ENCODE results near the gene CCDC116.

DNA sequence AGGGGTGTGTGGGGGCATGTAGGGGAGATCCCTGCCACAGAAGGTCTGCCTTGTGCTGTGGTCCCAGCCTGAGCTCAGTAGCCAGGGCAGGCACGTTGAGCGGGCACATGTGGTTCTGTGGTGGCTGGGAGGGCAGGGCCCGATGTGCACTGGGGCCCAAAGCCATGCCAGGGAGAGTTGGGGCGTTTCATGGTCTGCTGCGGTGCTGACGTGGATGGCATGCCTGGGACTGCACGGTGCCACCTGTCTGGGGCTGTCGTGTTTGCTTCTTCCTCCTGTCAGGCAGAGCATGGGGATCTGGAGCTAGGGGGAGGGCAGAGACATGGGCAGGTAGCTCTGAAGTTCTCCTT lies 52.6 kb downstream of the CCDC116 start:
- TF ChIP-seq, protein P1, sequence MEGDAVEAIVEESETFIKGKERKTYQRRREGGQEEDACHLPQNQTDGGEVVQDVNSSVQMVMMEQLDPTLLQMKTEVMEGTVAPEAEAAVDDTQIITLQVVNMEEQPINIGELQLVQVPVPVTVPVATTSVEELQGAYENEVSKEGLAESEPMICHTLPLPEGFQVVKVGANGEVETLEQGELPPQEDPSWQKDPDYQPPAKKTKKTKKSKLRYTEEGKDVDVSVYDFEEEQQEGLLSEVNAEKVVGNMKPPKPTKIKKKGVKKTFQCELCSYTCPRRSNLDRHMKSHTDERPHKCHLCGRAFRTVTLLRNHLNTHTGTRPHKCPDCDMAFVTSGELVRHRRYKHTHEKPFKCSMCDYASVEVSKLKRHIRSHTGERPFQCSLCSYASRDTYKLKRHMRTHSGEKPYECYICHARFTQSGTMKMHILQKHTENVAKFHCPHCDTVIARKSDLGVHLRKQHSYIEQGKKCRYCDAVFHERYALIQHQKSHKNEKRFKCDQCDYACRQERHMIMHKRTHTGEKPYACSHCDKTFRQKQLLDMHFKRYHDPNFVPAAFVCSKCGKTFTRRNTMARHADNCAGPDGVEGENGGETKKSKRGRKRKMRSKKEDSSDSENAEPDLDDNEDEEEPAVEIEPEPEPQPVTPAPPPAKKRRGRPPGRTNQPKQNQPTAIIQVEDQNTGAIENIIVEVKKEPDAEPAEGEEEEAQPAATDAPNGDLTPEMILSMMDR (conservative IDR thresholded peaks at IDR 0.05; ENCODE audit: low read length): no peak
- no peak for TF ChIP-seq EZH2phosphoT487 (IDR thresholded peaks at IDR 0.05; ENCODE audit: borderline replicate concordance)

All from Loucy (cell line).